Tongue (tissue), 2 donors: ENCODE measurements around the gene RCBTB2. TPM values are rescaled to one million over a fixed set of nuclear protein-coding genes. Genes with fewer than 3 reads are reported as not detected.

Source experiments
- DNase-seq: peaks from one replicate; pipeline ENCODE4 v3.0.0-alpha.2; 2015
- total RNA-seq: library from RNA; depleted of rRNA; stranded (reverse); fragments of >200 nt; gene quantifications from one replicate; pipeline ENCODE4 v1.2.3, GENCODE V29; 2014

RCBTB2 gene
- total RNA-seq, 1 donor from 2014 or later = 43.3 TPM

GRCh38 chr13:48448285-48448958 lies 84.5 kb downstream of the RCBTB2 start:
- no peak for DNase-seq

DNA sequence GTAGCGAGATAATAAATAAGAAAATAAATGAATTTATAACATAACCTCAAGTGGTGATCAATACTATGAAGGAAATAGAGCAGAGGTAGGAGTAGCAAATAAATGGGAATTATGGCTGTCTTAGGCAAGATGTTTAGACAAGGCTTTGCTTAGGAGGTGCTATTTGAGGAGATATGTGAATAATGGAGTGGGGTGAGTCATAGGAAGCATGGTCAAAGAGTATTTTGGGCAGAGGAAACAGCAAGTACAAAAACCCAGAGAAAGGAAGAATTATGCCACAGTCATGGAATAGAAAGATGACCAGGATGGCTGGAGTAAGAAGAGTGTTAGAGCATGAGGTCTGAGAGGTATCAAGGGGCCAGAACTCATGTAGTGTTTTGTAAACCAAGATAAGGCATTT lies 86.4 kb downstream of the RCBTB2 start:
- no peak for DNase-seq

DNA sequence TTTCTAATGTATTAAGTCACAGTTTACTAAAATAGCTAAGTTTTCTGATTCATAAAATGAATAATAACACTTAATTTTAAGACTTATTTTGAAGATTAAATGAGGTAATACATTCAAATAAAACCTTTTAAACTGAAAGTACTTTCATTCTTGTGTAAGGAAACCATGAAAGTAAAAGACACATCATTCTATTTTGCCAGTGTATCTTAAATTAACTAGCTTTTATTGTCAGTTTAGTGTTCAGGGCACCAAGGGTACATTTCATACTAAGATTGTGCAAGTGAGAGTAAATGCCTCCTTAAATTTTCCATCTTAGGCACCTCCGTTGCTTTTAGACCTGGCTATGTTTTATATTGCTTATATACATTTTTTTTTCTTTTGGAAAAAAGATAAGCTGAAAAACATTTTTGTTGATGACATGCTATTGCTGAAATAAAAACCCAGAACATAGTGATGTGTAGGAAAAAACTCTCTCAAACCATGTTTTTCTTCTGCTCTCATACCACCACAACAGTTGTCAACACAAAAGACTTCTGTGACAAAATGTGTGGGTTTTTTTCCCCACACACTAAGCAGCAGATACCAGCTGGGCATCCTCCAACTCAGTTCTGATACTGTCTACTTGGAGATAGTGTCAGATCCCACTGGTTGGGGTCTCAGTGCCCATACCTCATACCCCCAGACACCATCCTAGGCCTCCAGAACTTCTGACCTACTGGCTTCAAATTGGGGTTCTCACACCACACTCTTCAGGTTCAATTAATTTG lies 89.3 kb downstream of the RCBTB2 start:
- DNase-seq = no peak

Other genes with a start within 250 kb of the RCBTB2 start
- 55.8 TPM for gene RB1, start 229.3 kb downstream of the RCBTB2 start, total RNA-seq
- gene LPAR6, start 120.0 kb downstream of the RCBTB2 start, total RNA-seq = 54.1 TPM
- 0.31 TPM for gene CYSLTR2, start 120.8 kb upstream of the RCBTB2 start, total RNA-seq